Activated CD8-positive, alpha-beta T cell treated with anti-CD3 and anti-CD28 coated beads for 36 hours (primary cell): ENCODE data around the gene VSTM2B. TPM values are rescaled to one million over a fixed set of nuclear protein-coding genes. Genes with fewer than 3 reads are reported as not detected.

Source experiments
- ATAC-seq: fragments of 200-7000 bp; cut with Tn5 transposase; one replicate; pipeline ENCODE4 v1.10.0; 2021; ENCODE audit warnings: mild to moderate bottlenecking, moderate library complexity
- CTCF ChIA-PET: fragments of 350-600 bp; sonication (Branson Sonifier 250); formaldehyde crosslinking; loops from one replicate; lab custom pipeline; 2021; ENCODE audit warnings: antibody characterized with exemption; lab: Charles Lee
- POLR2A ChIA-PET: fragments of 350-600 bp; sonication (Branson Sonifier 250); formaldehyde crosslinking; loops from one replicate; lab custom pipeline; 2021; ENCODE audit warnings: antibody characterized with exemption; lab: Charles Lee
- DNase-seq: peaks from one replicate; pipeline ENCODE4 v3.0.0-alpha.2; 2020
- H3K27ac Mint-ChIP-seq: one replicate; pipeline ENCODE4 v1.8.0; 2021; ENCODE audit warnings: mild to moderate bottlenecking, mixed read lengths
- H3K27me3 Mint-ChIP-seq: one replicate; pipeline ENCODE4 v1.8.0; 2021; ENCODE audit warnings: mixed read lengths
- H3K36me3 Mint-ChIP-seq: one replicate; pipeline ENCODE4 v1.8.0; 2021; ENCODE audit warnings: low read depth, mixed read lengths
- H3K4me1 Mint-ChIP-seq: one replicate; pipeline ENCODE4 v1.8.0; 2021; ENCODE audit warnings: low read depth, mixed read lengths
- H3K4me3 Mint-ChIP-seq: one replicate; pipeline ENCODE4 v1.8.0; 2021; ENCODE audit warnings: mild to moderate bottlenecking, moderate library complexity, mixed read lengths
- H3K9me3 Mint-ChIP-seq: one replicate; pipeline ENCODE4 v1.8.0; 2021; ENCODE audit warnings: mixed read lengths
- CTCF ChIP-seq: fragments of 200-600 bp; IDR thresholded peaks from one replicate; pipeline ENCODE4 v1.8.0; 2022; ENCODE audit warnings: antibody characterized with exemption, mild to moderate bottlenecking
- intact Hi-C: fragments of 100-400 bp; cut with micrococcal nuclease; formaldehyde crosslinking; loops from one replicate; pipeline ENCODE4 v1.10.0; 2022
- total RNA-seq, 2 experiments: library from RNA; stranded (reverse); gene quantifications; one replicate each; pipeline ENCODE4 v1.2.3, GENCODE V29; 2021

Gene VSTM2B
- total RNA-seq, 2 experiments from 2014 or later, result not detected

GRCh38 chr19:29583196-29583999 is 57.6 kb downstream of the VSTM2B start:
- ATAC-seq (no peak), DNase-seq (no peak)
- peaks cover 30% of the 10 kb centered on the region for H3K4me1 Mint-ChIP-seq
- peaks cover 13% of the 10 kb centered on the region for H3K9me3 Mint-ChIP-seq
- ChIA-PET CTCF (no interaction called here), POLR2A (interaction anchor here (0.6 to 0.9 kb wide), 2 partner anchors 22 to 648 kb away, joined by 3 to 4 read pairs; no protein-coding TSS in a partner anchor)
- TF ChIP-seq CTCF, result no peak
- no peak overlapping the region for H3K4me3 Mint-ChIP-seq
- H3K36me3 Mint-ChIP-seq, result no peaks in the 10 kb centered on the region
- intact Hi-C loops, result no loop called here
- peaks cover 14% of the 10 kb centered on the region for H3K27me3 Mint-ChIP-seq
- H3K27ac Mint-ChIP-seq, result no peak overlapping the region

- ChIA-PET POLR2A (interaction anchor here (0.6 to 2.2 kb wide), 3 partner anchors 10 to 19 kb away, joined by 3 to 6 read pairs (median 3); partner anchors contain the start of gene POP4), CTCF (interaction anchor here (1.7 kb wide), 2 partner anchors 12 to 24 kb away, joined by 4 to 5 read pairs; no protein-coding TSS in a partner anchor)
Observed at GRCh38 chr19:29586401-29586800, 60.6 kb downstream of the VSTM2B start.

GRCh38 chr19:29587059-29587458 is 61.3 kb downstream of the VSTM2B start:
- Mint-ChIP-seq H3K4me1 (peaks cover 30% of the 10 kb centered on the region), H3K36me3 (peaks cover 4% of the 10 kb centered on the region), H3K27me3 (peaks cover 14% of the 10 kb centered on the region), H3K27ac (peak overlapping the region; percentile 55), H3K4me3 (no peak overlapping the region), H3K9me3 (peaks cover 20% of the 10 kb centered on the region)
- CTCF ChIA-PET, result interaction anchor here (1.0 to 1.7 kb wide), 3 partner anchors 12 to 129 kb away, joined by 3 to 5 read pairs (median 4); no protein-coding TSS in a partner anchor
- DNase-seq (no peak), ATAC-seq (no peak)
- POLR2A ChIA-PET, result interaction anchor here (0.6 to 2.2 kb wide), 4 partner anchors 10 to 20 kb away, joined by 3 to 6 read pairs (median 5); no protein-coding TSS in a partner anchor
- no peak for TF ChIP-seq CTCF
- intact Hi-C loops, result loop anchor here (5.0 kb wide), 1 partner anchor 55 kb away; no protein-coding TSS in a partner anchor

More at GRCh38 chr19:29586401-29586800, 60.6 kb downstream of the VSTM2B start:
- Mint-ChIP-seq H3K36me3 (peaks cover 4% of the 10 kb centered on the region), H3K9me3 (peaks cover 22% of the 10 kb centered on the region), H3K27ac (no peak overlapping the region), H3K4me3 (no peak overlapping the region), H3K27me3 (peaks cover 13% of the 10 kb centered on the region), H3K4me1 (peaks cover 30% of the 10 kb centered on the region)
- DNase-seq (no peak), ATAC-seq (no peak)
- intact Hi-C loops, result loop anchor here (5.0 kb wide), 1 partner anchor 54 kb away; no protein-coding TSS in a partner anchor
- no peak for TF ChIP-seq CTCF

GRCh38 chr19:29587518-29587986 is 61.8 kb downstream of the VSTM2B start:
- peaks cover 29% of the 10 kb centered on the region for H3K4me1 Mint-ChIP-seq
- no peak overlapping the region for H3K4me3 Mint-ChIP-seq
- POLR2A ChIA-PET, result interaction anchor here (1.0 to 2.2 kb wide), 3 partner anchors 10 to 20 kb away, joined by 4 to 6 read pairs (median 6); no protein-coding TSS in a partner anchor
- TF ChIP-seq CTCF, result no peak
- H3K27ac Mint-ChIP-seq, result peak overlapping the region; percentile 55
- peaks cover 17% of the 10 kb centered on the region for H3K27me3 Mint-ChIP-seq
- ATAC-seq (peak; percentile 99), DNase-seq (peak; percentile 85)
- intact Hi-C loops, result loop anchor here (5.0 kb wide), 1 partner anchor 55 kb away; no protein-coding TSS in a partner anchor
- CTCF ChIA-PET, result interaction anchor here (1.0 to 1.7 kb wide), 3 partner anchors 13 to 129 kb away, joined by 3 to 5 read pairs (median 4); partner anchors contain the start of gene POP4
- peaks cover 4% of the 10 kb centered on the region for H3K36me3 Mint-ChIP-seq
- H3K9me3 Mint-ChIP-seq, result peaks cover 20% of the 10 kb centered on the region
